Brain microvascular endothelial cell (primary cell): ENCODE measurements around the gene PITPNC1.

Source experiments
- DNase-seq: peaks from one replicate; pipeline ENCODE4 v3.0.0-alpha.2; 2020
- H3K27ac ChIP-seq: fragments of 250-450 bp; sonication (Bioruptor Pico); 2 replicates; pipeline ENCODE4 v1.5.1; 2020; ENCODE audit warnings: mild to moderate bottlenecking, moderate library complexity
- H3K27me3 ChIP-seq: fragments of 250-450 bp; sonication (Bioruptor Pico); replicated peaks from 2 replicates; pipeline ENCODE4 v1.5.1; 2020; ENCODE audit warnings: mild to moderate bottlenecking
- H3K36me3 ChIP-seq: fragments of 250-450 bp; sonication (Bioruptor Pico); replicated peaks from 2 replicates; pipeline ENCODE4 v1.5.1; 2020; ENCODE audit warnings: mild to moderate bottlenecking
- H3K4me3 ChIP-seq: 2 replicates; pipeline ENCODE4 v1.5.1; 2011; ENCODE audit warnings: low read depth, mild to moderate bottlenecking, control low read depth, low read length, moderate library complexity
- CTCF ChIP-seq: IDR thresholded peaks from 2 replicates; pipeline ENCODE4 v1.5.1; 2011; ENCODE audit warnings: low read depth, mild to moderate bottlenecking, moderate library complexity, low read length, control low read depth, inconsistent platforms; ENCODE audit errors: missing control alignments
- in situ Hi-C: cut with HindIII; loops from 2 replicates; pipeline ENCODE4 v1.10.0; 2017; ENCODE audit warnings: low sequenced_read_pairs, low pct_ligation_motif_present

The PITPNC1 gene

DNA sequence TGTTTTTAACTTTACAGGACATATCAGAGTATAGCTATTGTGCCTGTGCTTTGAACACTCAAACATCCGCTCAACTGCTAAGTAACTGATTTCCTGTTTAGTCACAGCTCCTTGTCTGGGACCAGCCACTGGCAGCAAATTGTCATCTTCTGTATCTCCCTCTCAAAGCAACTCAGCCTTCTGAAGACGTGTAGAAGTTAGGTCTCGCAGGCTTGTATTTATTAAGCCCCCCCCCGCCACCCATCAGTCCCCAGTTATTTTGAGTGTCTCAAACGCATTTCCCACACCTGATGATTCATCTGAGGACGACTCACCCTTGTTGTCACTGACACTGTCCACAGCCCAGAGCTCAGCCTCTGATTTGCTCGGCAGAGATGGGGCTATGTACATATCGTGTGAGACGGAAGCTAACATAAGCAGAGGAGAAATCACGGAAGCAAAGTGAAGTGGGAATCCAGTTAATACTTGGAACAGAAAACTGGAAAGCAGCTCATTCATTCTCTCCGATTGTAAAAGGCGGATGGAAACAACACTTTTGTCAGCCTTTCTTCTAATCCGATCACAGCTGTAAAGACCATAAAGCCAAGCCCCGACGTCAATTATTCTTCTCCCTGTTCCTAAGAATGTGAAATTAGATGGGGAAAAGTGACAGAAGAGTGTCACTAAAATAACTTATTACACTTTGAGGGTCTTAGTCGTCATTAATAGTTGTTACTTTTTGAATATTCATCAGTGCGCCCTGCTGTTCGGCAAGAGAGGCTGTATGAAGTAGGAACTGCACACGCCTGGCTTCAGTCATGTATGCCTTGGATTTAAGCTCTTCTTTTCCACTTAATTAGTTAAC is 64.2 kb downstream of the PITPNC1 start:
- TF ChIP-seq CTCF = no peak
- peak; percentile 88 for DNase-seq
- Histone ChIP-seq H3K27ac (peak overlapping the region; percentile 79), H3K4me3 (no peak overlapping the region), H3K27me3 (no peaks in the 10 kb centered on the region), H3K36me3 (no peaks in the 10 kb centered on the region)
- in situ Hi-C loops = no loop called here

DNA sequence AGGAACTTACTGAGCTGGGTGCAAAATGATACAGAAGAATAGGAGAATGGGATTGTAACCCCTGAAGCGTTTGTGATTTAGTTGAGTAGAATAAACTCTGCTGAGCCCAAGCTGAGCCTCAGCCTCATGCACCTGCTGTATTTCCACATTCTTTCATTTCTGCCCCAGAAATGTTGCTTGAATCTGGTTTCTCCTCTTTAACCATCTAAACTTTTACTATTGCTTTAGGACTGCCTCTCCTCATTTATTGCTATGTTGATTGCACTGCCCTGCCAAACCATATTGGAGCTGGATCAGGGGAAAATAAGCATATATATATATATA is 64.8 kb downstream of the PITPNC1 start:
- in situ Hi-C loops = no loop called here
- no peak for TF ChIP-seq CTCF
- DNase-seq = no peak
- Histone ChIP-seq H3K36me3 (no peaks in the 10 kb centered on the region), H3K4me3 (no peak overlapping the region), H3K27me3 (no peaks in the 10 kb centered on the region), H3K27ac (no peak overlapping the region)

GRCh38 chr17:67442787-67443624 is 65.9 kb downstream of the PITPNC1 start:
- Histone ChIP-seq H3K36me3 (no peaks in the 10 kb centered on the region), H3K27ac (no peak overlapping the region), H3K27me3 (no peaks in the 10 kb centered on the region), H3K4me3 (no peak overlapping the region)
- no peak for TF ChIP-seq CTCF
- DNase-seq = no peak
- in situ Hi-C loops = no loop called here

DNA sequence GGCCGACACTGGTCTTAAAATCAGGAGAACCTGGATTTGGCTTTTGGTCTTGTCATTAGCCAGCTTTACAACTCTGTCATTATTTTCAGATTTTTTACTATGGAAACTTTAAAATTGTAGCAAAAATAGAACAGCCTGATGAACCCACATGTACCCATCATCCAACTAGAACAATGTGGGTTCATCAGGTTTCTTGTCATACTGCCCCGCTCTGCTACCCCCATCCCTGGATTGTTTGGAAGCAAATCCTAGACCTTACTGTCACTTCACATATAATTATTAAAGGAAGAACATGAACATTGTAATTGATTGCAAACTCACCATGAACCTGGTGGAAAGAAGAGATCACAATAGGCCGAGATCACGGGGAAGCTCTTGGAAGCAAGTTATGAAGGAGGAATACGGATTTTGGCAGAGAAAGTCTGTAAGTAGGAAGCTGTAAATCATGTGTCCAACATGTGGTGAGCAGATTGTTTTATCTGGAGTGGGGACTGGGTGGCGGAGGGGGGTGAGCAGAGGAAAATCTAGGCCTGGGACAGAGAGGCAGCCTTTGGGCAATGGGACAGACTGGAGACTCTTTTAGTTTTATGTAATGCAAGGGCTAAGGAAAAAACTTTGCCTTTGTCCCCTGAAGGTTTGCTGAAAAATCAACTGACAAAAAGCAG is 67.0 kb downstream of the PITPNC1 start:
- Histone ChIP-seq H3K27ac (no peak overlapping the region), H3K36me3 (no peaks in the 10 kb centered on the region), H3K4me3 (no peak overlapping the region), H3K27me3 (no peaks in the 10 kb centered on the region)
- no peak for TF ChIP-seq CTCF
- in situ Hi-C loops = no loop called here
- DNase-seq = no peak

GRCh38 chr17:67448449-67448848 is 71.4 kb downstream of the PITPNC1 start:
- Histone ChIP-seq H3K27me3 (no peaks in the 10 kb centered on the region), H3K27ac (no peak overlapping the region), H3K4me3 (no peak overlapping the region), H3K36me3 (no peaks in the 10 kb centered on the region)
- DNase-seq = no peak
- TF ChIP-seq CTCF = no peak
- in situ Hi-C loops = no loop called here
